CD4-positive, alpha-beta T cell treated with Interleukin-15 for 1 hour (primary cell): ENCODE data around the gene LRP2BP.
"Not testable (repeated sequence)": the region's sequence is repeated elsewhere in the genome, so short reads cannot be mapped to it uniquely, and the experiment has no call there.

ENCODE experiments used
- DNase-seq: peaks from one replicate; pipeline ENCODE4 v3.0.0-alpha.2; 2020

The LRP2BP gene

DNA sequence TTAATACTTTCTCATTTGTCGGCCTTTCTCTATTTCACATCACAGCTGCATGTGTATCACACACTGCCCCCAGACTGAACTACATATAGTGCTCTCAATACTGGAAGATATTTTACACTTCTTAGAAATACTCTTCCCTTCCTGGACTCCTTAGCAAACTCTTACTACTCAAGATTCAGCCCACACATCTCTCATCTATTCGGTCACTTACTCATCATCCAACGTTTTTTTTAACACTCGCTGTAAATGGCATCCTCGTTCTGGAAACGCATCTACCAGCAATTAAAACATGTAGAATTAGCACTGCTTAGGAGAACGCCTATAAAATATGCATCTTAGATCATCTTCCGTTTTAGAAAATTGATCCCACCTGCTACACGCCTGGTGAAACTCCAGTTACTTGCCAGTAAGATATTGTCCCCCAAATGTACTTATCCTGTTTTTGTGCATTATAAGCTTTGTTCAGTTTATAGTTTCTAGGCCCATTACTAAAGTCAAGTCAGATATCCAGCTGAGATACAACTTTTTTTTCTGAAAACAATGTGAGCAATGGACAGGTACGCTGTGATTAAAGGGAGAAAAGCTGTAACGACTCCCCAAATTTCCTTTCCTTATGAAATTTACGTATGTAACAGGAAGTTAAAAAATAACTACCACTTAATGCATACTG is 1.0 kb downstream of the LRP2BP start:
- no peak for DNase-seq

GRCh38 chr4:185392156-185392555 is 3.6 kb downstream of the LRP2BP start:
- no peak for DNase-seq

- DNase-seq: no peak
Measured at GRCh38 chr4:185390941-185391340, 4.8 kb downstream of the LRP2BP start.

- no peak for DNase-seq
Measured at GRCh38 chr4:185387957-185388356, 7.8 kb downstream of the LRP2BP start.

- DNase-seq: no peak
Measured at GRCh38 chr4:185384930-185385331, 10.8 kb downstream of the LRP2BP start.

- no peak for DNase-seq
Measured at GRCh38 chr4:185384061-185384460, 11.7 kb downstream of the LRP2BP start.

- no peak for DNase-seq
Measured at GRCh38 chr4:185383451-185383850, 12.3 kb downstream of the LRP2BP start.

DNA sequence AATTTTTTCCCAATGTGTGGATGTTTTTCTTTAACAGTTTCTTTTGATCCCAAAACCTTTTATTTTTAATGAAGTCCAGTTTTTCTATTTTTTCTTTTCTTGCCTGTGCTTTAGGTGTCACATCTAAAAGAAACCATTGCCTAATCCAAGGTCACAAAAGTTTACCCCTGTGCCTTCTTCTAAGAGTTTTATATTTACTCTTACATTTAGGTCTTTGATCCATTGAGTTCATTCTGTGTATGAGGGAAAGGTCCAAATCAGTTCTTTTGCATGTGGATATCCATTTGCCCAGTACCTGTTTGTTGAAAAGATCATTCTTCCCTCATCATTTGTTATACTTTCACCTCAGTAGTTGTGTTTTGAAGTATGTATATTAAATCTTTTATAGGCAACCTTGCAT is 13.0 kb downstream of the LRP2BP start:
- no peak for DNase-seq

- DNase-seq: no peak
Measured at GRCh38 chr4:185381288-185382196, 14.2 kb downstream of the LRP2BP start.

DNA sequence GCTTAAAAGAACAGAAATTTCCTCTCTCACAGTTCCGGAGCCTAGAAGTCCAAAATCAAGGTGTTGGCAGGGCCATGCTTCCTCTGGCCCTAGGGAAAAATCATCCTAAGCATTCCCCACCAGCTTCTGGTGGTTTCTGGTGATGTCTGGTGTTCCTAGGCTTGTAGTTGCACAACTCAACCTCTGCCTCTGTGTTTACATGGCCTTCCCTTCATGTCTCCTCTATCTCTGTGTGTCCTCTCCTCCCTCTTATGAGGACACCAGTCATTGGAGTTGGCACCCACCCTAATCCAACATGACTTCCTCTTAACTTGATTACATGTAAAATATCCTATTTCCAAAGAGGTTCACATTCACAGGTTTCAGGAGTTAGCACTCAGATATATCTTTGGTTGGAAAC is 15.4 kb downstream of the LRP2BP start:
- DNase-seq: no peak

DNA sequence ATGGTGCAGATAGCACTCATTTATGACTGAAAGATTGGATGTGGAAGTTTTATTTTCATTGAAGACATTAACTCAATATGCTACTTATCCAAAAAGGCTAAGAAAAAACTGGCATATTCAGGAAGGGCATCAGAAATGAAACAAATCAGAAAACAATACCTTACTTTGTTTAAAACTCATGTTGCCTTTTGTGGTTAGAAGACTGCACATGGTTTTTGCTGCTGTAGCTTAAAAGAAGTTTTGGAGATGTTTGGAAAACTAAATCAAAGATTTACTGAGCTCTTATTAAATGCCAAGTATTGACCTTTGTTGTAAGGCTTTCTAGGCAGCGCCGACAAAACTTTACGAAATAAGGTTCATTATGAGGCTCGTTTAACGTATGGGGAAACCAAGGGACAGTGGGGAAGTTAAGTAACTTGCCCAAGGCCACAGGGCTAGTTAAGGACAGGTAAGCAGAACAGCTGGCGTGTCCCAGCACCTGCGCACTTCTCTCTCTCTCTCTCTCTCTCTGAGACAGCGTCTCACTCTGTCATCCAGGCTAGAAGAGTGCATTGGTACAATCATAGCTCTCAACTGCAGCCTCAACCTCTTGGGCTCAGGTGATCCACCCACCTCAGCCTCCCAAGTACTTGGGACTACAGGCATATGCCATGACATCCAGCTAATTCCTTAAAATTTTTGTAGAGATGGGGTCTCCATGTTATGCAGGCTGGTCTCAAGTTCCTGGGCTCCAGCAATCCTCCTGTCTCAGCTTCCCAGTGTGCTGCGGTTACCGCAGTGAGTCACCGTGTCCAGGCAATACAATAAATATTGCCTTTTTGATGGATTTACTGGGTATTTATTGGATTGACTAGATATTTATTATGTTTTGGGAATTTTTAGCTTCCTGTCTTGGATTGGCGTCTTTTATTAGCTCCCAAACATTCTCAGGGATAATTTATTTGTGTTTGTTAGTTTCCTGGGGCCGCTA is 16.1 kb downstream of the LRP2BP start:
- DNase-seq: no peak

DNA sequence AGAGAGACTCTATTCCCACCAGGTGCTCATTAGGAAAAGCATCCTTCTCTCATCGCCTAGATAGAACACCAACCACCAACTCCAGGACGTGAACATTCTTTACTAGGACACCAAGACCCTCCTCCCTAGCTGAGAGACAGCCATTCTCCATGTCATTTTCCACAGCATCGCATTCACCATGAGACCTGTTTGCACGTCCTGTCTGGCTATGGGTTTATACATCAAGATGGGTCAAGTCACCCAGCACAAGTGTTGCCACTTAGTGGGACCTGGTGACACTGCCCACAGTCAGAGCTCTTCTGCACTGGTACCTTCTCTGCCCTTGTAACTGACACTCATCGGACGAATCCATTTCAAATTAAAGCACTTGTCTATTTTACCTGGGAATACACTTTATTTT is 17.5 kb downstream of the LRP2BP start:
- DNase-seq: no peak

DNA sequence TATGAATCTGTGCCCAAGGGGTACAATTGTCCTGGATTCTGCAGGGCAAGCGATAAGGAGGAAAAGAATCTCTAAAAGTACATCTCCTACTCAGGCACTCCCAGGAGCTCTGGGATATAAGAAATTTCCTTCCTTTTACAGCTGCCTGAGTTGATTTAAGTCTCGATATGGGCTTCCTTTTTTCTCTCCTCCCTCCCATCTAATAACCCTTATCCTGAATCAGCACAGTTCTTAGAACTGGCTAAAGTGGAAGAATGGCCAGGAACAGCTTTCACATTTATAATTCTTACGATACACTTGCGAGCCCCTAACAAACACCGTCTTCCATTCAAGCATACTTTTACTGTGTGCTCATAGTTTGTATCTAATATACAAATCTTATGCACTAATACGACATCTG is 21.2 kb downstream of the LRP2BP start:
- DNase-seq: no peak

DNA sequence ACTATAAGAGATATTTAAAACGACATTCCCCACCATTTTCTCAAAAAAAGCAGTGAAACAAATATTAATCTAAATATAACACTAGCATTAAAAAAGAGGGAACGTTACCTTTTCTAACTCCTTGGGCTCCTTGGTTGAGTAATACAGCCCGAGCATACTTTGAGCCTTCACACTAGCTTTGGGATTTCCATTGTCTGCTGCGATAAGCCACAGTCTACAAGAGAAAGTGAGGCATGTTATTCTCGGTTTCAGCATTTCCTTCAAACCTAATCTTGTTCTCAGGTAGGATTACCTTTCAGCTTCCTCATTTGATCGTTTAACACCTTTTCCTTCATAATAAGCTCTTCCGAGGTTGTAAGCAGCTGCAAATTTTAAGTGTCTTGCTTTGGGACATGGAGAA is 21.7 kb downstream of the LRP2BP start:
- no peak for DNase-seq

- DNase-seq: no peak
Measured at GRCh38 chr4:185371702-185372101, 24.0 kb downstream of the LRP2BP start.

- no peak for DNase-seq
Measured at GRCh38 chr4:185370268-185370949, 25.3 kb downstream of the LRP2BP start.

DNA sequence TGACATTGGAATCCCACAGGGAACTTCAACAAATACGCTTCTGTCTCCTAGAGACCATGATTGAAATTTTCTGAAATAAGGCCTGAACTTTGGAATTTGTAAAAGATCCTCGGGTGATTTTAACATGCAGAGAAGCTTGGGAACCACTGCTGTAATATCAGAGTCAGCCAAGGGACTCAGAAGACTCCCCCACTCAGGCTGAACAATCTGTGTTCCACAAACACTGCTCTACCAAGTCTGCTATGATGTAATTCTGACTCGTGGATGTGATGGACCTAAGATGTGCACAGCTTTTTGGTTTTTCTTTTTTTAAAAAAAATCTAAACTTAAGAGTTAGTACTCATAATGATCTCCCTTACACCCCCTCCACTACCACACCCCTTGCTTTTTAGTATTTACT is 26.0 kb downstream of the LRP2BP start:
- no peak for DNase-seq

- DNase-seq: no peak
Measured at GRCh38 chr4:185364886-185365285, 30.8 kb downstream of the LRP2BP start.

DNA sequence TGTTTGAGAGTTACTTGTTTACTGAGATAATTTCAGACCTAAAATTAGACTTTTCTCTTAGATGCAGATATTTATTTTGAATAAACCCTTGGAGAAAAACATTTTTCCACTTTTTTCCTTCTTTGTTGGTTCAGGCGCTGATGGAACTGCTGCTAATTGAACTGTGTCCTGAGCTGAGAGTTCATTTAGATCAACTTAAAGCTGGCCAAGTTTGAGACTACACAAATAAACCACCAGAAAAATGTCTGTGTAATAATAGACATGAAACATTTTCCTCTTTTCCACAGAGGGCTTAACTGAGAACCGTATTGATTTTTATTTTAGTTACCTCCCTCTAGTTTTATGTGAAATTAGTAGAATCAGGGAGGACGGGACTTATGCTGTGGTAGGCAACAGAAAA is 32.5 kb downstream of the LRP2BP start:
- DNase-seq: no peak

GRCh38 chr4:185362570-185362969 is 33.2 kb downstream of the LRP2BP start:
- DNase-seq: not testable (repeated sequence)

DNA sequence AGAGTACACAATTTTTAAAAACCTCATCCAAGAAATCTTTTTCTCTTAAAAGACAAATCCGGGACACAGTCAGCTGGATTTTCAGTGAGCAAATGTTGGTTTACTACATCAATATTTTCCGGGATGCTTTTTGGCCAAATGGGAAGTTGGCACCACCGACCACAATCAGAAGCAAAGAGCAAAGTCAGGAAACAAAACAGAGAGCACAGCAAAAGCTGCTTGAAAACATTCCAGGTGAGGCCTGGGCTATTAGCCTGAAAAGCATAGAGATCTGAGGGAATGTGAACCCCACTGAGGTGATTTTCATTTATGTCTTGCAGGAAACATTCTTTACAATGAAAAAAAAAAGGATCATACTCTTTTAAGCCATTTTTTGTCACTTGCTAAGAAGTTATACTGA is 33.9 kb downstream of the LRP2BP start:
- DNase-seq: no peak

GRCh38 chr4:185359767-185360446 is 35.8 kb downstream of the LRP2BP start:
- DNase-seq: no peak
